HG03575 (cell line): ENCODE results near the gene EXOSC6.
"Not testable (repeated sequence)": the region's sequence is repeated elsewhere in the genome, so short reads cannot be mapped to it uniquely, and the experiment has no call there.

Experiments used
- ATAC-seq: cut with Tn5 transposase; IDR thresholded peaks from one replicate; pipeline ENCODE4 v1.9.1; 2021; ENCODE audit not compliant: unreplicated experiment, insufficient number of reproducible peaks, low FRiP score; ENCODE audit errors: extremely low read depth

EXOSC6 gene

GRCh38 chr16:70204668-70205405 lies 46.9 kb downstream of the EXOSC6 start:
- not testable (repeated sequence) for ATAC-seq

- ATAC-seq = not testable (repeated sequence)
Measured at GRCh38 chr16:70204010-70204409, 47.7 kb downstream of the EXOSC6 start.

DNA sequence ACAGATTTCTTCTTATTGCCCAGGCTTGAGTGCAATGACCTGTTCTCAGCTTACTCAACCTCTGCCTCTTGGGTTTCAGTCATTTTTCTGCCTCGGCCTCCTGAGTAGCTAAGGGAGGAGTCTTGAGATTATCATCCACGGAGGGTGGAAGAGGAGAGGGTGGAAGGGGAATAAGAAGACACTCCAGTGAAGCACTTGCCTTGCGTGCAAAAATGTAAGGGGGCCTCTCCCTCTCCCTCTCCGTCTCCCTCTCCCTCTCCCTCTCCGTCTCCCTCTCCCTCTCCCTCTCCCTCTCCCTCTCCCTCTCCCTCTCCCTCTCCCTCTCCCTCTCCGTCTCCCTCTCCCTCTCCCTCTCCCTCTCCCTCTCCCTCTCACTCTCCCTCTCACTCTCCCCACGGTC lies 48.2 kb downstream of the EXOSC6 start:
- not testable (repeated sequence) for ATAC-seq

DNA sequence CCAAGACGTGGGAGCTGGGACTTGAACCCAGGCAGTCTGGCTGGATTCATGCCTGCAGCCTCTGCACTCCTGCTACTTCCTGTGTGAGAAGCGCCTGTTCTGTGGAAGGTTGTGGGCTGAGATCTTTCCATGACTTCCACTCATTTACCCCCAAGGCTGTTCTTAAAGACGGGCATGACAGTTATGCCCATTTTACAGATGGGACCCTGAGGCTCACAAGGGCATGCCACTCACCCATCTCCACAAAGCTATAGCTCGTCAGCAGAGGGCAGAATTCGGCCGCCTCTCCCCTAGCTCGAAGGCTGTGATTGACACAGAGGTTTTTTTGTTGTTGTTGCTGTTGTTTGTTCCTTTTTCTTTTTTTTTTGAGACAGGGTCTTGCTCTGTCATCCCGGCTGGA lies 51.7 kb downstream of the EXOSC6 start:
- not testable (repeated sequence) for ATAC-seq

DNA sequence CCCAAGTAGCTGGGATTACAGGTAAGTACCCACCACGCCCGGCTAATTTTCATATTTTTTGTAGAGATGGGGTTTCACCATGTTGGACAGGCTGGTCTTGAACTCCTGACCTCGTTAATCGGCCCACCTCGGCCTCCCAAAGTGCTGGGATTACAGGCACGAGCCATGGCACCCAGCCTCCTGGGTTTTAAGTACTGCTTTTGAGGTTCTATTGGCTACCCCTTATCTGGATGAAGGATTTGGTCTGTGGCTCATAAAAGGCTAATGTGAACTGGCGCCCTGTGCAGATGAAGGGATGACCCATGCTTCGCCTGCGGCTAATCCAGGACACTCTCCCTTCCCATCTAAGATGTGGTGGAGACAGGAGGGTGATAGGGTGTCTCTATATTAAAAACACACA lies 52.6 kb downstream of the EXOSC6 start:
- not testable (repeated sequence) for ATAC-seq

- not testable (repeated sequence) for ATAC-seq
Measured at GRCh38 chr16:70198666-70199065, 53.1 kb downstream of the EXOSC6 start.

DNA sequence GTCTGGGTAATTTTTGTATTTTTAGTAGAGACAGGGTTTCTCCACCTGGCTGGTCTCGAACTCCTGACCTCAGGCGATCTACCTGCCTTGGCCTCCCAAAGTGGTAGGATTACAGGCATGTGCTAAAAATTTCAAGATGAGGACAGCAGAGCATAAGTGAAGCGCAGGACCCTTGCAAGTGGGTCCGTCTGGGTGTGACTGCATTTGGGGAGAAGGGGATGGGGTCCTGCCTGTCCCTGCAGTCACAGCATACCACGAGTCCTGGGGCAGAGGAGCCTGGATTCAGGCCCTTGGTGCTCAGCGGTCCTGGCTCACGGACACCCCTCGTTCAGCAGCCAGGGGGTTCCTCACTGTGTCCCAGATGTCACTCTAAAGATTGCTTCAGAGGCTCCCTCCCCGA lies 53.5 kb downstream of the EXOSC6 start:
- ATAC-seq = not testable (repeated sequence)

DNA sequence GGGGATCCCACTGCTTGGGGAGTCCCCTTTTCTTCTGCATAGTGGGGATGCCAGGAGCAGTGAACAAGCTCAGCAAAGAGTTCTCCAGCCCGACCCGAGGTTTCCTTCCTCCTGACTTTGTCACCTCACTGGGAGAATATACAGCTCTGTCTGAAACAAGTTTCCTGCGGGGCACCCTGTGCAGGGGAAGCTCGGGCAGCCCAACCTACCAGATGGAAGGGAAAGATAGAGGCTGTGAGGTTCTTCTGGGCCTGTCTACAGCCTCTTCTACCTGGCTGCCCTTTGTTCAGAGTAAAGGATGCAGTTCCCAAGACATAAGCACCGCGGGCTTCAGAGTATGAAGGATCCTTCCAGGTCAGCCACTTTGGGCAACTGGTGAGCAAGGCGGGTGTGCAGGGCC lies 54.1 kb downstream of the EXOSC6 start:
- not testable (repeated sequence) for ATAC-seq
